HTR-8/SVneo (cell line): ENCODE measurements around the gene ZBTB46.
"Not testable (repeated sequence)": the region's sequence is repeated elsewhere in the genome, so short reads cannot be mapped to it uniquely, and the experiment has no call there.

Experiments used
- DNase-seq: peaks from one replicate; pipeline ENCODE4 v3.0.0; 2011; ENCODE audit warnings: low spot score, mixed read lengths; ENCODE audit not compliant: insufficient read length
- FAIRE-seq: peaks from 2 replicates; lab custom pipeline; 2011; peaks lifted over from hg19 to GRCh38; lab: Jason Lieb, UNC

Gene ZBTB46

GRCh38 chr20:63822276-63822696 is 8.8 kb downstream of the ZBTB46 start:
- DNase-seq (no peak), FAIRE-seq (peak; percentile 38)

GRCh38 chr20:63821811-63822210 is 9.3 kb downstream of the ZBTB46 start:
- no peak for FAIRE-seq

GRCh38 chr20:63819224-63819921 is 11.7 kb downstream of the ZBTB46 start:
- DNase-seq (no peak), FAIRE-seq (peak; percentile 44)

More at GRCh38 chr20:63821811-63822210, 9.3 kb downstream of the ZBTB46 start:
- DNase-seq, result no peak

- FAIRE-seq, result no peak
- DNase-seq, result no peak
Measured at GRCh38 chr20:63815615-63816253, 15.3 kb downstream of the ZBTB46 start.

GRCh38 chr20:63814891-63815614 is 16.0 kb downstream of the ZBTB46 start:
- DNase-seq (no peak), FAIRE-seq (peak; percentile 97)

GRCh38 chr20:63811491-63811875 is 19.6 kb downstream of the ZBTB46 start:
- FAIRE-seq, result peak; percentile 73
- no peak for DNase-seq

GRCh38 chr20:63810730-63811490 is 20.2 kb downstream of the ZBTB46 start:
- no peak for FAIRE-seq
- no peak for DNase-seq

GRCh38 chr20:63809856-63810255 is 21.2 kb downstream of the ZBTB46 start:
- FAIRE-seq (no peak), DNase-seq (no peak)

- DNase-seq, result no peak
- no peak for FAIRE-seq
Measured at GRCh38 chr20:63808964-63809674, 21.9 kb downstream of the ZBTB46 start.

GRCh38 chr20:63808145-63808724 is 22.8 kb downstream of the ZBTB46 start:
- DNase-seq (no peak), FAIRE-seq (no peak)

GRCh38 chr20:63807654-63808053 is 23.4 kb downstream of the ZBTB46 start:
- no peak for FAIRE-seq

GRCh38 chr20:63804308-63804636 is 26.8 kb downstream of the ZBTB46 start:
- DNase-seq (no peak), FAIRE-seq (peak; percentile 84)

More at GRCh38 chr20:63807654-63808053, 23.4 kb downstream of the ZBTB46 start:
- no peak for DNase-seq

GRCh38 chr20:63802469-63803240 is 28.4 kb downstream of the ZBTB46 start:
- DNase-seq, result no peak

GRCh38 chr20:63801174-63801573 is 29.9 kb downstream of the ZBTB46 start:
- DNase-seq, result not testable (repeated sequence)
- FAIRE-seq, result peak; percentile 85

More at GRCh38 chr20:63802469-63803240, 28.4 kb downstream of the ZBTB46 start:
- FAIRE-seq, result no peak

GRCh38 chr20:63800411-63800810 is 30.7 kb downstream of the ZBTB46 start:
- not testable (repeated sequence) for FAIRE-seq, DNase-seq

GRCh38 chr20:63799127-63799526 is 31.9 kb downstream of the ZBTB46 start:
- not testable (repeated sequence) for FAIRE-seq, DNase-seq

- FAIRE-seq, DNase-seq: not testable (repeated sequence)
Measured at GRCh38 chr20:63797175-63797574, 33.9 kb downstream of the ZBTB46 start.

- FAIRE-seq (peak; percentile 26), DNase-seq (no peak)
Measured at GRCh38 chr20:63795178-63795830, 35.8 kb downstream of the ZBTB46 start.
